Stimulated activated CD4-positive, alpha-beta T cell treated with anti-CD3 and anti-CD28 coated beads, Interleukin-15, amount 100 ng/mL, for 1 hour (primary cell): ENCODE measurements around the gene FBLN5.

Experiments used
- DNase-seq, 2 donors: peaks; one replicate each; pipeline ENCODE4 v3.0.0-alpha.2; 2020; ENCODE audit warnings: low read depth in 1 of 2, low spot score in 1 of 2

Gene FBLN5

GRCh38 chr14:91946622-91947474, 646 bp downstream of the FBLN5 start:
- DNase-seq = no peak

GRCh38 chr14:91945751-91946621, 1.5 kb downstream of the FBLN5 start:
- DNase-seq = no peak

GRCh38 chr14:91942946-91943345, 4.5 kb downstream of the FBLN5 start:
- no peak for DNase-seq

GRCh38 chr14:91942128-91942527, 5.4 kb downstream of the FBLN5 start:
- no peak for DNase-seq

- no peak for DNase-seq
Measured at GRCh38 chr14:91940209-91940608, 7.3 kb downstream of the FBLN5 start.

- no peak for DNase-seq
Measured at GRCh38 chr14:91935586-91935985, 11.9 kb downstream of the FBLN5 start.

GRCh38 chr14:91934554-91935285, 12.8 kb downstream of the FBLN5 start:
- no peak for DNase-seq

GRCh38 chr14:91931478-91932088, 15.9 kb downstream of the FBLN5 start:
- DNase-seq = no peak

DNA sequence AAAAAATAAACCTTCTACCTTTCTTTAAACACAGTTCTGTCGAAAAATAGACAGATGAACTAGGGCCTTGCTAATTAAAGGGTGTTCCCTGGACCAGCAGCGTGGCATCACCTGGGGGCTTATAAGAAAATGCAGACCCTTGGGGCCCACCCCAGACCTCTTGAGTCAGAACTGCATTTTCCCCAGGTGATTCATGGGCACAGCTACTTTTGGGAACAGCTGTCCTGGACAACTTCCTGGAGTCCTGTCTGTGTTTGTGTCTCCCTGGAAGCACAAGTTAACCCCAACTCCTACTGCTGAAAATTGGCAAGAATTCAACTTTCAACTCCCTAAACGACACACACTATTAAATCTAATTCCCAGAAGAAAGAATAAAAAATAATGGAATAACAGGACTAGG, 17.8 kb downstream of the FBLN5 start:
- DNase-seq = no peak

- no peak for DNase-seq
Measured at GRCh38 chr14:91927800-91928199, 19.7 kb downstream of the FBLN5 start.

- no peak for DNase-seq
Measured at GRCh38 chr14:91927191-91927590, 20.3 kb downstream of the FBLN5 start.

GRCh38 chr14:91926131-91926890, 21.2 kb downstream of the FBLN5 start:
- no peak for DNase-seq

DNA sequence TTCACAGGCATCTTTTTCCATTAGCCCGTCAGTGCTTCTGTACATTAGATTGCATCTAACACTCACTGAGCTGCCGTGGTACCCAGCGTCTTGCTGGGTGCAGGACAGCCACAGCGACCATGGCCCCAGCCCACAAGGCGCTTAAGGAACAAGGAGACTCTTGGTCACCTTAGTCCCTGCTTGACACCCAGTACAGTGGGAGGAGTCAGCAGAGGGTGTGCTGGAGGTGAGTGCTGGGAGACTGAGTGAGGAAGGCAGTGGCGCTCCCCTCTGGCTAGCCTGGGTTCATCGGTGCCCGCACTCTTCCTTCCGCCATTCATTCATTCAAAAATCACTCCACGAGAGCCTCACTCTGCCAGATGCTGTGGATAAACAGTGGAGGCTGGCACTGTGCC, 21.8 kb downstream of the FBLN5 start:
- DNase-seq = no peak

GRCh38 chr14:91925001-91925726, 22.3 kb downstream of the FBLN5 start:
- no peak for DNase-seq

DNA sequence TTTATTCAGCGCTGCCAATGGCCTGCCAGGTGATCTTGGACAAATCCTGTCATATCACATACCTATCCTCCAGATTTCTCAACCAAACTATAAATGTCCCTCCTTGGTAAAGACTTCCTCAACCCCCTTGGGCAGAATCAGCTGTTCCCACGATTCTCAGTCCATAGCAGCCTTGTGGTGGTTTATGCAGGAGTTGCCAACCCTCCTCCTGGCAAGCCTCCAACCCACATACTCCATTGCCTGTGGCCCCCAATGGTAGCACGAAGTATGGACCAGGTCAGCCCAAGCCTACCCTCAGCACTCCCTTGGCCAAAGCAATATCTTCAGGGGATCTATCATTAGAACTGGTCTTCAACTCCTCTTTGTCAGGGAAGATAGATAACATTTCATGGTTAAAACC, 27.0 kb downstream of the FBLN5 start:
- no peak for DNase-seq

- DNase-seq = no peak
Measured at GRCh38 chr14:91919814-91920213, 27.7 kb downstream of the FBLN5 start.

GRCh38 chr14:91918186-91918883, 29.2 kb downstream of the FBLN5 start:
- no peak for DNase-seq

DNA sequence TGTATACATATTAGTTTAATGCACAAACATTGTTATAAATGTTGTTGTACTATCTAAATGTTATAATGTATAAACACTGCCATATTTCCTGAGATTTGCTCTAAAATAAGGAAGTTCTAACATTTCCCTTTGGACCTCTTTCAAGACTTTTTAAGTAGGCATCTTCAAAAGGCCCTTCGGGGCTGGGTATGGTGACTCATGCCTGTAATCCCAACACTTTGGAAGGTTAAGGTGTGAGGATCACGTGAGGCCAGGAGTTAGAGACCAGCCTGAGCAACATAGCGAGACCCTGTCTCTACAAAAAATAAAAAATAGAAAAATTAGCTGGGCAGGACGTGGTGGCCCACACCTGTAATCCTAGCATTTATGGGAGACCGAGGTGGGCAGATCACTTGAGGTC, 35.5 kb downstream of the FBLN5 start:
- no peak for DNase-seq

DNA sequence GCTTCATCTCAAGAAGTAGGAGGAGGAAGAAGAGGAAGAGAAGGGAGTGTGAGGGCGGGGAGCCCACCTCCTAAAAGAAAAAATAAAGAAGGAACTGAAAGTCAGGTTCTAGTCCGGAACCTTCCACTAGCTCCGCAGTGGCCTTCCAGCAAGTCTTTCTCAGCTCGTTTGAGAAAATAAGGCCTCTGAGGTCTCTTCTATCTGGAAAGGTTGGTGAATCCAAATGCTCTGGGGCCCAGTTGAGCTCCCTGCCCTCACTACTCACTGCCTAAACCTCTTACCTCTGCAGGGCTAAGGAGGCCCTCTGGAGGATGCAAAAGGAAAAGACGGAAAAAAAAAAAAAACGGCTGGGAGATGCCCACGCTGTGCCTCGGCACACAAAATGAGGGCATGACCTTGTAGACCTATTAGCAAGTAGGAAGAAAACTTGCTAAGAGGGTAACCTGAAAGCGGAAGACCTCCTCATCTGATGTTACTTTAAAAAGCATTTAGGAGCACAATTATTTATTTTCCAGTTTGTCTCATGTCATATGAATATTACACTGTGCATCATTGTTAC, 35.9 kb downstream of the FBLN5 start:
- DNase-seq = peak in 1 of 2 donors; percentile 14
